ENCODE results near the gene CCDC106.

CCDC106 gene

GRCh38 chr19:55696301-55697068 lies 48.5 kb downstream of the CCDC106 start:
- no peak overlapping the region for H4K8ac ChIP-seq (ENCODE audit: low read depth, low read length)
- no peak overlapping the region for H3K4me3 ChIP-seq (ENCODE audit: low read length)
- no peak overlapping the region for H3K23ac ChIP-seq (ENCODE audit: low read length)
- no peak overlapping the region for H3K56ac ChIP-seq (ENCODE audit: low read length)
- no peak overlapping the region for H3K27ac ChIP-seq (ENCODE audit: low read depth, low read length)
- H3K36me3 ChIP-seq (ENCODE audit: control insufficient read depth, insufficient read depth, low read length) = peaks cover 7% of the 10 kb centered on the region
- WGBS (ENCODE audit: extremely low coverage, insufficient coverage, low lambda C conversion rate) = no CpG with 5 or more reads among the region's 20 CpGs
- H3K27me3 ChIP-seq (ENCODE audit: insufficient read depth, low read length, poor library complexity) = no peaks in the 10 kb centered on the region
- no peak overlapping the region for H2BK15ac ChIP-seq (replicated peaks; ENCODE audit: low read depth)
- H3K9ac ChIP-seq (ENCODE audit: low read length) = no peak overlapping the region
- no peak overlapping the region for H2BK5ac ChIP-seq (ENCODE audit: low read length)
- no peak overlapping the region for H4K5ac ChIP-seq (ENCODE audit: low read length)
- H3K18ac ChIP-seq (ENCODE audit: low read length) = no peak overlapping the region
- no peak for DNase-seq
- no peaks in the 10 kb centered on the region for H3K79me2 ChIP-seq (ENCODE audit: control insufficient read depth, insufficient read depth, low read length)
- H3K4me2 ChIP-seq (ENCODE audit: low read length) = no peak overlapping the region
- H3K79me1 ChIP-seq (ENCODE audit: low read length) = no peaks in the 10 kb centered on the region
- no peak overlapping the region for H3K4ac ChIP-seq (ENCODE audit: low read depth, low read length)
- H3K4me1 ChIP-seq (ENCODE audit: control insufficient read depth, low read depth, low read length) = no peaks in the 10 kb centered on the region
- H2AK5ac ChIP-seq (ENCODE audit: low read length) = no peak overlapping the region
- no peak overlapping the region for H2BK120ac ChIP-seq (ENCODE audit: low read depth, low read length)

- Histone ChIP-seq H3K79me1 (ENCODE audit: low read length) (no peaks in the 10 kb centered on the region), H2BK15ac (replicated peaks; ENCODE audit: low read depth) (no peak overlapping the region), H3K9ac (ENCODE audit: low read length) (no peak overlapping the region), H4K8ac (ENCODE audit: low read depth, low read length) (no peak overlapping the region), H2BK5ac (ENCODE audit: low read length) (no peak overlapping the region), H3K18ac (ENCODE audit: low read length) (no peak overlapping the region), H2BK120ac (ENCODE audit: low read depth, low read length) (no peak overlapping the region), H3K27ac (ENCODE audit: low read depth, low read length) (no peak overlapping the region), H3K56ac (ENCODE audit: low read length) (no peak overlapping the region), H3K23ac (ENCODE audit: low read length) (no peak overlapping the region), H3K79me2 (ENCODE audit: control insufficient read depth, insufficient read depth, low read length) (no peaks in the 10 kb centered on the region), H4K5ac (ENCODE audit: low read length) (no peak overlapping the region), H3K4me1 (ENCODE audit: control insufficient read depth, low read depth, low read length) (no peaks in the 10 kb centered on the region), H3K4ac (ENCODE audit: low read depth, low read length) (no peak overlapping the region), H3K4me2 (ENCODE audit: low read length) (no peak overlapping the region), H3K4me3 (ENCODE audit: low read length) (no peak overlapping the region), H3K36me3 (ENCODE audit: control insufficient read depth, insufficient read depth, low read length) (peaks cover 7% of the 10 kb centered on the region), H3K27me3 (ENCODE audit: insufficient read depth, low read length, poor library complexity) (no peaks in the 10 kb centered on the region), H2AK5ac (ENCODE audit: low read length) (no peak overlapping the region)
- no CpG with 5 or more reads among the region's 12 CpGs for WGBS (ENCODE audit: extremely low coverage, insufficient coverage, low lambda C conversion rate)
- no peak for DNase-seq
Measured at GRCh38 chr19:55697069-55697440, 49.0 kb downstream of the CCDC106 start.

- Histone ChIP-seq H4K5ac (ENCODE audit: low read length) (no peak overlapping the region), H3K9ac (ENCODE audit: low read length) (no peak overlapping the region), H2BK120ac (ENCODE audit: low read depth, low read length) (no peak overlapping the region), H3K27ac (ENCODE audit: low read depth, low read length) (no peak overlapping the region), H3K79me2 (ENCODE audit: control insufficient read depth, insufficient read depth, low read length) (no peaks in the 10 kb centered on the region), H3K4me2 (ENCODE audit: low read length) (no peak overlapping the region), H3K4me1 (ENCODE audit: control insufficient read depth, low read depth, low read length) (no peaks in the 10 kb centered on the region), H3K4ac (ENCODE audit: low read depth, low read length) (no peak overlapping the region), H3K27me3 (ENCODE audit: insufficient read depth, low read length, poor library complexity) (no peaks in the 10 kb centered on the region), H3K79me1 (ENCODE audit: low read length) (no peaks in the 10 kb centered on the region), H3K23ac (ENCODE audit: low read length) (no peak overlapping the region), H2BK15ac (replicated peaks; ENCODE audit: low read depth) (no peak overlapping the region), H4K8ac (ENCODE audit: low read depth, low read length) (no peak overlapping the region), H3K56ac (ENCODE audit: low read length) (no peak overlapping the region), H3K36me3 (ENCODE audit: control insufficient read depth, insufficient read depth, low read length) (peaks cover 7% of the 10 kb centered on the region), H3K4me3 (ENCODE audit: low read length) (no peak overlapping the region), H3K18ac (ENCODE audit: low read length) (no peak overlapping the region), H2BK5ac (ENCODE audit: low read length) (no peak overlapping the region), H2AK5ac (ENCODE audit: low read length) (no peak overlapping the region)
- WGBS (ENCODE audit: extremely low coverage, insufficient coverage, low lambda C conversion rate) = no CpG with 5 or more reads among the region's 8 CpGs
- no peak for DNase-seq
Measured at GRCh38 chr19:55697698-55698097, 49.7 kb downstream of the CCDC106 start.

GRCh38 chr19:55698256-55698655 lies 50.2 kb downstream of the CCDC106 start:
- H3K27ac ChIP-seq (ENCODE audit: low read depth, low read length) = no peak overlapping the region
- H3K79me1 ChIP-seq (ENCODE audit: low read length) = no peaks in the 10 kb centered on the region
- H3K27me3 ChIP-seq (ENCODE audit: insufficient read depth, low read length, poor library complexity) = no peaks in the 10 kb centered on the region
- H2BK15ac ChIP-seq (replicated peaks; ENCODE audit: low read depth) = no peak overlapping the region
- no peak overlapping the region for H2BK5ac ChIP-seq (ENCODE audit: low read length)
- no peak overlapping the region for H3K18ac ChIP-seq (ENCODE audit: low read length)
- H4K5ac ChIP-seq (ENCODE audit: low read length) = no peak overlapping the region
- no peak overlapping the region for H3K56ac ChIP-seq (ENCODE audit: low read length)
- peaks cover 7% of the 10 kb centered on the region for H3K36me3 ChIP-seq (ENCODE audit: control insufficient read depth, insufficient read depth, low read length)
- no peak overlapping the region for H3K4me3 ChIP-seq (ENCODE audit: low read length)
- H2BK120ac ChIP-seq (ENCODE audit: low read depth, low read length) = no peak overlapping the region
- no peaks in the 10 kb centered on the region for H3K4me1 ChIP-seq (ENCODE audit: control insufficient read depth, low read depth, low read length)
- no peak overlapping the region for H3K23ac ChIP-seq (ENCODE audit: low read length)
- H2AK5ac ChIP-seq (ENCODE audit: low read length) = no peak overlapping the region
- no peak overlapping the region for H3K4me2 ChIP-seq (ENCODE audit: low read length)
- H4K8ac ChIP-seq (ENCODE audit: low read depth, low read length) = no peak overlapping the region
- H3K9ac ChIP-seq (ENCODE audit: low read length) = no peak overlapping the region
- no peak overlapping the region for H3K4ac ChIP-seq (ENCODE audit: low read depth, low read length)
- no peaks in the 10 kb centered on the region for H3K79me2 ChIP-seq (ENCODE audit: control insufficient read depth, insufficient read depth, low read length)
- WGBS (ENCODE audit: extremely low coverage, insufficient coverage, low lambda C conversion rate) = no CpG with 5 or more reads among the region's 17 CpGs
- DNase-seq = no peak

GRCh38 chr19:55699221-55699620 lies 51.2 kb downstream of the CCDC106 start:
- no peak overlapping the region for H3K9ac ChIP-seq (ENCODE audit: low read length)
- no peak overlapping the region for H2AK5ac ChIP-seq (ENCODE audit: low read length)
- no peak for DNase-seq
- H2BK5ac ChIP-seq (ENCODE audit: low read length) = no peak overlapping the region
- no peak overlapping the region for H3K4ac ChIP-seq (ENCODE audit: low read depth, low read length)
- no peaks in the 10 kb centered on the region for H3K4me1 ChIP-seq (ENCODE audit: control insufficient read depth, low read depth, low read length)
- no peak overlapping the region for H3K4me2 ChIP-seq (ENCODE audit: low read length)
- H3K27me3 ChIP-seq (ENCODE audit: insufficient read depth, low read length, poor library complexity) = no peaks in the 10 kb centered on the region
- H4K8ac ChIP-seq (ENCODE audit: low read depth, low read length) = no peak overlapping the region
- H3K79me2 ChIP-seq (ENCODE audit: control insufficient read depth, insufficient read depth, low read length) = no peaks in the 10 kb centered on the region
- no peak overlapping the region for H3K56ac ChIP-seq (ENCODE audit: low read length)
- no peak overlapping the region for H3K27ac ChIP-seq (ENCODE audit: low read depth, low read length)
- no peaks in the 10 kb centered on the region for H3K79me1 ChIP-seq (ENCODE audit: low read length)
- H2BK15ac ChIP-seq (replicated peaks; ENCODE audit: low read depth) = no peak overlapping the region
- no peak overlapping the region for H4K5ac ChIP-seq (ENCODE audit: low read length)
- no peak overlapping the region for H3K23ac ChIP-seq (ENCODE audit: low read length)
- WGBS (ENCODE audit: extremely low coverage, insufficient coverage, low lambda C conversion rate) = no CpG with 5 or more reads among the region's 11 CpGs
- no peak overlapping the region for H3K4me3 ChIP-seq (ENCODE audit: low read length)
- H2BK120ac ChIP-seq (ENCODE audit: low read depth, low read length) = no peak overlapping the region
- H3K18ac ChIP-seq (ENCODE audit: low read length) = no peak overlapping the region
- peaks cover 6% of the 10 kb centered on the region for H3K36me3 ChIP-seq (ENCODE audit: control insufficient read depth, insufficient read depth, low read length)

- Histone ChIP-seq H4K5ac (ENCODE audit: low read length) (no peak overlapping the region), H2AK5ac (ENCODE audit: low read length) (no peak overlapping the region), H3K56ac (ENCODE audit: low read length) (no peak overlapping the region), H3K4me2 (ENCODE audit: low read length) (no peak overlapping the region), H3K79me2 (ENCODE audit: control insufficient read depth, insufficient read depth, low read length) (no peaks in the 10 kb centered on the region), H3K4ac (ENCODE audit: low read depth, low read length) (no peak overlapping the region), H3K27ac (ENCODE audit: low read depth, low read length) (no peak overlapping the region), H3K79me1 (ENCODE audit: low read length) (no peaks in the 10 kb centered on the region), H2BK5ac (ENCODE audit: low read length) (no peak overlapping the region), H2BK15ac (replicated peaks; ENCODE audit: low read depth) (no peak overlapping the region), H3K36me3 (ENCODE audit: control insufficient read depth, insufficient read depth, low read length) (peaks cover 4% of the 10 kb centered on the region), H4K8ac (ENCODE audit: low read depth, low read length) (no peak overlapping the region), H3K4me1 (ENCODE audit: control insufficient read depth, low read depth, low read length) (no peaks in the 10 kb centered on the region), H3K18ac (ENCODE audit: low read length) (no peak overlapping the region), H3K9ac (ENCODE audit: low read length) (no peak overlapping the region), H3K27me3 (ENCODE audit: insufficient read depth, low read length, poor library complexity) (no peaks in the 10 kb centered on the region), H3K4me3 (ENCODE audit: low read length) (no peak overlapping the region), H2BK120ac (ENCODE audit: low read depth, low read length) (no peak overlapping the region), H3K23ac (ENCODE audit: low read length) (no peak overlapping the region)
- WGBS (ENCODE audit: extremely low coverage, insufficient coverage, low lambda C conversion rate) = no CpG with 5 or more reads among the region's 12 CpGs
- DNase-seq = no peak
Measured at GRCh38 chr19:55700813-55701212, 52.8 kb downstream of the CCDC106 start.

Data from mesendoderm (in vitro differentiated cells).